ENCODE measurements around the gene ARFIP2.

Gene ARFIP2

DNA sequence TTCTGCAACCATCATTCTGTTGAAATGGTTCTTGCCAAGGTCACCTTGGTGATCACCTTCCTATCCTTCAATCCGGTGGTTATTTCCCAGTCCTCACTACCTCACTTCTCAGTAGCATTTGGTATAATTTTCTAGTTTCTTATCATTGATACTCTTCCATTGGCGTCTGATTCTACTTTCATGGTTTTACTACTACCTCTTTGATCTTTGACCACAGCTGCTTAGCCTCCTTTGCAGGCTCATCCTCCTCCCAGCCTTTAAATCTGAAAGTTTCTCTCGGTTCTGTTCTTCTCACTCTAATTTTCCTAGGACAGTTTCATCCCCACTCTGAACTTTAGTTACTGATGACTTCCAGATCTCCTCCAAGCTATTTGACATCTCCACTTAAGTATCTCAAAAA, 5.1 kb upstream of the ARFIP2 start:
- in situ Hi-C loops (cut with MboI; ENCODE audit: low pct_unique_long_range_greater_than_20kb, low sequenced_read_pairs), result no loop called here
- no peak for DNase-seq

GRCh38 chr11:6485661-6486060, 4.5 kb upstream of the ARFIP2 start:
- in situ Hi-C loops (cut with MboI; ENCODE audit: low pct_unique_long_range_greater_than_20kb, low sequenced_read_pairs), result no loop called here
- no peak for DNase-seq

- in situ Hi-C loops (cut with MboI; ENCODE audit: low pct_unique_long_range_greater_than_20kb, low sequenced_read_pairs), result no loop called here
- no peak for DNase-seq
Observed at GRCh38 chr11:6483015-6483414, 1.9 kb upstream of the ARFIP2 start.

DNA sequence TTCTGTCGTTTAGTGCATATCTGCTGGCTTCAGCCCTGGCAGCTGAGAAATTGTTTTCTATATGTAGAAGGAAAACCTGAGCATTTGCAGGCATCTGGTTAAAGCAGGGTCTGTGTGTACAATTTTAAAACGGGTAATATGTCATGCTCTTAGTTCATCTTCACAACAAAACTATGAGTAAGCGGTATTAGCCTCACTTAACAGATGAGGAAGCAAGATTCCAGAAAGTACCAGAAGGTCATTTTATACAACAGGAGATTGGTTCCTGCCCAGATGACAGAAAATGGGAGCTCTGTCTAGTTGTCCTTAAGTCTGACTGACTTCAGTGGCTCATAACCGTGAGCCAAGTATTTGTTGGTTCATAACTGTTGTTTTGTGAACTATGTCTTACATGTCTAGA, 1.3 kb upstream of the ARFIP2 start:
- in situ Hi-C loops (cut with MboI; ENCODE audit: low pct_unique_long_range_greater_than_20kb, low sequenced_read_pairs), result no loop called here
- no peak for DNase-seq

DNA sequence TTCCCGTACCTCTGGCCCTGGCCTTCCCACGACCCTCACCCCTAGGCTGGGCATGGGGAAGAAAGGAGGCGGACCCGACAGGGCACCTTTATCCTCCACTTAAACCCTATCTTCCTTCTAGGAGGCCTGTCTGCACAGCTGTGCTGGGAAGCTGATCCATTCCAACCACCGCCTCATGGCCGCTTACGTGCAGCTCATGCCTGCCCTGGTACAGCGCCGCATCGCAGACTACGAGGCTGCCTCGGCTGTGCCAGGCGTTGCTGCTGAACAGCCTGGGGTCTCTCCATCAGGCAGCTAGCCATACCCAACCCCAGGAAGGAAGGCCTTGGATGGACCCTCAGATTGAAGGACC, 769 bp upstream of the ARFIP2 start:
- in situ Hi-C loops (cut with MboI; ENCODE audit: low pct_unique_long_range_greater_than_20kb, low sequenced_read_pairs), result no loop called here
- DNase-seq, result no peak

GRCh38 chr11:6480299-6480914, 724 bp downstream of the ARFIP2 start:
- in situ Hi-C loops (cut with MboI; ENCODE audit: low pct_unique_long_range_greater_than_20kb, low sequenced_read_pairs), result no loop called here
- no peak for DNase-seq

DNA sequence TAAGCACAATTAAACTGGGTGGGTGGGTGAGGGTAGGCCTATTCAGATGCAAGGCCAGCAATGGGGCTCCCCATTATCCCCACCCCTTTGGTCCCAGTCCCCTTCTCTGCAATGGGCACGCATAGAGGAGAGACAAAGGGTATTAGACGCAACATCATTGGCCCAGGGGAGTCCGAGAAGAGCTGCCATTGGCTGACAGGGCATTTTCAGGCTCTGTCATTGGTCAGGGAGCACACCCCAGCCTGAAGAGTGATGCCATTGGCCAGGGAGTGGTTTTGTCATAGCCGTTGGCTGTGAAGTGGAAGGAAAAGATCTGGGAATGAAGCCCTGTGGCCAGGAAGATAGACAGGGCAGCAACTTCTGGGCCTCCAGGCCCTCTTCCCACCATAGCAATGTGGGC, 4.6 kb downstream of the ARFIP2 start:
- in situ Hi-C loops (cut with MboI; ENCODE audit: low pct_unique_long_range_greater_than_20kb, low sequenced_read_pairs), result no loop called here
- DNase-seq, result no peak

DNA sequence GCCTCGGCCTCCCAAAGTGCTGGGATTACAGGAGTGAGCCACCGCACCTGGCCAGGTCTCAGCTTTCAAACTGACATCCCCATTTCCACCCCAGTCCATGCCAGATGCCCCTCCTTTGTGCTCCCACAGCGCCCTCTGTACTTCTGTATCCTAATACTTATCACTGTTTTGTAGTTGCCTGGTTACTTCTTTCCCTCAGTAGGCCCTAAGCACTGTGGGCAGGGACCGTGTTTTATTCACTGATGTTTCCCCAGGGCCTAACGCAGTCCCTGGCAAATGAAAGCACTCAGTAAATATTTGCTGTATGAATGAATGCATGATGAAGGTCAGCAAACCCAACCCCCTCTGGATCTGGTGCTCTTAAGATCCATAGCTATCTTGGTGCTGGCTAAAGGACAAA, 5.2 kb downstream of the ARFIP2 start:
- DNase-seq, result peak; percentile 43

GRCh38 chr11:6474806-6475500, 6.2 kb downstream of the ARFIP2 start:
- DNase-seq, result no peak
- in situ Hi-C loops (cut with MboI; ENCODE audit: low pct_unique_long_range_greater_than_20kb, low sequenced_read_pairs), result no loop called here

More for the DNA sequence above, 5.2 kb downstream of the ARFIP2 start:
- in situ Hi-C loops (cut with MboI; ENCODE audit: low pct_unique_long_range_greater_than_20kb, low sequenced_read_pairs), result no loop called here

- in situ Hi-C loops (cut with MboI; ENCODE audit: low pct_unique_long_range_greater_than_20kb, low sequenced_read_pairs), result no loop called here
- DNase-seq, result no peak
Observed at GRCh38 chr11:6474413-6474792, 6.7 kb downstream of the ARFIP2 start.

DNA sequence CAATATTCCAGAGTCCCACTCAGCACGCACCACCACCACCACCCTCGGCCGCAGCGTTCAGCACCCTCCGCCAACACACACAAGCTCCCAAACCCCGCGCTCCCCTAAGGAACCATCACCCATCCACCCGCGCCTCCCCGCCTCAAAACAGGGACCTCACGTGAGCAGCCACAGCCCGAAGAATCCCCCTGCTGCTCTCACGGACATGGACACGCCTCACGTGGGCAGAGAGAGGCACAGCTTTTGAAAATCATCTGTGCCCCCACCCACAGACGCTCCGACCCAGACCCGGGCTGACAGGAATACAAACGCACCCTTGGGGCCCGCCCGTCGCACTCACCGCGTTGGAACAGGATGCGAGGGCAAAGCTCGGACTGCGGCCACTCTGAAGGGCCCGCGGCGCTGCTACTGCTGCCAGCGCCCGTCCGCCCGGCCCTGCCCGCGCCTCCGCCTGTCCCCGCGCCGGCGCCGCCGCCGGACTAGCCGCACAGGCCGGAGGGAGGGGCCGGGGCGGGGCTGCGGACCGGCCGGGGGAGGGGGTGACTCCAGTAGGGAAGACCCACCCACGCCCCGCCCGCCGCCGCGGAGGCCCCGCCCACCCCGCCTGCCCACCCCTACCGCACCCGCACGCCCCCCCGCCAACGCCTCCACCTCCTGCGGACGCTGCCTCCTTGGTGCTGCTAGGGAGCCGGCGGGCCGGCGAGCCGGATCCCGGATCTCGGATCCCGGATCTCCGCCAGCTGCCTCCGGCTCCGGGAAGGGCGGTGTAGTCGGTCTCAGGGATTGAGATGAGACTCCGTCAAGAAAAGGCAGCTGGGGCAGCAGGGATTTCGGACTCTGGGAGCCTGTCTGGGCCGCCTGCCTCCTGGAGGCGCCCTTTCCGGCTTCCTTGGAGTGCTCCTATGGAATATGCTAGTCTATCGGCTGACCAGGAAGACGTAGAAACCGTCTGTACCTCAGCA, 7.4 kb downstream of the ARFIP2 start, which contains the start of gene TRIM3:
Gene TRIM3, minus strand, starts transcription at position 491 of the 962 bp plus-strand sequence. CDS start 8,246 bp downstream, outside the sequence.
- peak; percentile 57 for DNase-seq
- in situ Hi-C loops (cut with MboI; ENCODE audit: low pct_unique_long_range_greater_than_20kb, low sequenced_read_pairs), result no loop called here

- DNase-seq, result no peak
- in situ Hi-C loops (cut with MboI; ENCODE audit: low pct_unique_long_range_greater_than_20kb, low sequenced_read_pairs), result no loop called here
Observed at GRCh38 chr11:6472934-6473333, 8.2 kb downstream of the ARFIP2 start.

GRCh38 chr11:6469599-6469998, 11.5 kb downstream of the ARFIP2 start:
- in situ Hi-C loops (cut with MboI; ENCODE audit: low pct_unique_long_range_greater_than_20kb, low sequenced_read_pairs), result no loop called here
- no peak for DNase-seq

GRCh38 chr11:6468712-6469495, 12.2 kb downstream of the ARFIP2 start:
- in situ Hi-C loops (cut with MboI; ENCODE audit: low pct_unique_long_range_greater_than_20kb, low sequenced_read_pairs), result no loop called here
- peak; percentile 96 for DNase-seq

DNA sequence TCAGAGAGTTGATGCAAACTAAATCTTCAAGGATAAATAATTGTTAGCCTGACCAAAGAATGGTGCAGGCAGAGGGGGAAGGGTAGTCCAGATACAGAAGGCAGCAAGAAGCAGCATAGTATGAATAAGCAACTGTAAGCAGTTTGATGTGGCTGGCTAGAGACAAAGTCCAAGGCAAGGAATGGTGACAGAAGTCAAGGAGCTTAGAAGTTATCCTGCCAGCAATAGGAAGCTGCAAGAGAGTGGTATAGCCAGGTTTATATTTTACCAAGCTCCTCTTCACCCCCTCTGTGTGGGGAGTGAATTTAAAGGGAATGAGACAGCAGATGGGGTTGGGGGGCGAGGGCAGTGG, 22.1 kb downstream of the ARFIP2 start:
- in situ Hi-C loops (cut with MboI; ENCODE audit: low pct_unique_long_range_greater_than_20kb, low sequenced_read_pairs), result no loop called here
- DNase-seq, result no peak

GRCh38 chr11:6458352-6459098, 22.6 kb downstream of the ARFIP2 start:
- no peak for DNase-seq
- in situ Hi-C loops (cut with MboI; ENCODE audit: low pct_unique_long_range_greater_than_20kb, low sequenced_read_pairs), result no loop called here

- in situ Hi-C loops (cut with MboI; ENCODE audit: low pct_unique_long_range_greater_than_20kb, low sequenced_read_pairs), result no loop called here
- no peak for DNase-seq
Observed at GRCh38 chr11:6457581-6458320, 23.4 kb downstream of the ARFIP2 start.
